Osteoblast (primary cell): ENCODE results near the gene NUDT17. TPM values are rescaled to one million over a fixed set of nuclear protein-coding genes. Genes with fewer than 3 reads are reported as not detected.

ENCODE experiments used
- DNase-seq: peaks from one replicate; pipeline ENCODE4 v3.0.0; 2011; ENCODE audit warnings: low spot score, mixed read lengths; ENCODE audit not compliant: insufficient read length; ENCODE audit errors: missing footprints
- H2AFZ ChIP-seq: 2 replicates; pipeline ENCODE4 v1.6.0; 2011; ENCODE audit warnings: mild to moderate bottlenecking, low read length
- H3K27ac ChIP-seq: 2 replicates; pipeline ENCODE4 v1.5.1; 2011; ENCODE audit warnings: mild to moderate bottlenecking, low read depth, low read length, moderate library complexity
- H3K27me3 ChIP-seq: 2 replicates; pipeline ENCODE4 v1.6.0; 2012; ENCODE audit warnings: mild to moderate bottlenecking, control low read depth, inconsistent platforms, low read length, moderate library complexity; ENCODE audit not compliant: insufficient read depth
- H3K36me3 ChIP-seq: 2 replicates; pipeline ENCODE4 v1.5.1; 2011; ENCODE audit warnings: mild to moderate bottlenecking, low read length, control low read depth, moderate library complexity; ENCODE audit not compliant: insufficient read depth
- H3K4me1 ChIP-seq: 2 replicates; pipeline ENCODE4 v1.5.1; 2011; ENCODE audit warnings: mild to moderate bottlenecking, low read length, control low read depth, moderate library complexity; ENCODE audit not compliant: insufficient read depth
- H3K4me2 ChIP-seq: 2 replicates; pipeline ENCODE4 v1.6.0; 2011; ENCODE audit warnings: mild to moderate bottlenecking, low read length; ENCODE audit not compliant: insufficient read depth
- H3K4me3 ChIP-seq: fragments of 200-600 bp; sonication (generic); 3 replicates; pipeline ENCODE4 v1.5.1; 2012; ENCODE audit warnings: mild to moderate bottlenecking, low read length, inconsistent platforms; ENCODE audit not compliant: insufficient read depth
- H3K79me2 ChIP-seq: 2 replicates; pipeline ENCODE4 v1.6.0; 2012; ENCODE audit warnings: mild to moderate bottlenecking, low read length, control low read depth, inconsistent platforms; ENCODE audit not compliant: insufficient read depth
- H3K9me3 ChIP-seq: 2 replicates; pipeline ENCODE4 v1.5.1; 2011; ENCODE audit warnings: low read depth, low read length, control low read depth
- H4K20me1 ChIP-seq: 2 replicates; pipeline ENCODE4 v1.6.0; 2012; ENCODE audit warnings: mild to moderate bottlenecking, low read length, control low read depth; ENCODE audit not compliant: insufficient read depth
- CTCF ChIP-seq: IDR thresholded peaks from 2 replicates; pipeline ENCODE4 v1.5.1; 2011; ENCODE audit warnings: mild to moderate bottlenecking, low read depth, low read length, moderate library complexity; ENCODE audit errors: extremely low read depth
- total RNA-seq: library from RNA; depleted of rRNA; stranded (reverse); fragments of >200 nt; gene quantifications from 2 replicates; pipeline ENCODE4 v1.2.3, GENCODE V29; 2012

NUDT17 gene
- total RNA-seq, 1 donor, result 4.0 TPM

DNA sequence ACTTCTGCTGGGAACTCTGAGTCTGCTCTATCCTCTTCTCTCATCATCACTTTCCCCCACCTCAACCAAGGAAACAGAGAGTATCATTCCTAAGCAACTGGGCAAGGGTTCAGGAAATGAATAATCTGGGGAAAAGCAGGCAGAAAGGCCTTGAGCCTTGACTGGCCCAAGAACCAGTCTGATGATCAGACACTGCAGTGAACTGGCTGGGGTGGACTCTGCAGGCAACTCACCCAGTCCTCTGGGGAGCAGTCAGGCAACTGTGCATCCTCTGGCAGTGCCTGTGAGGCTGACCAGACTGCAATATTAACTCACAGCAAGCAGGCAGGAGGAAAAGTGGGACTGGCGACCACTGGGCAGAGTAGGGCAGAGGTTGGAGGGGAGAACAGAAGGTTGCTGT lies 39.2 kb downstream of the NUDT17 start:
- H3K27me3 ChIP-seq, result no peaks in the 10 kb centered on the region
- H3K36me3 ChIP-seq, result no peaks in the 10 kb centered on the region
- peak overlapping the region; percentile 33 for H3K4me3 ChIP-seq
- TF ChIP-seq CTCF, result no peak
- no peaks in the 10 kb centered on the region for H3K9me3 ChIP-seq
- peaks cover 20% of the 10 kb centered on the region for H3K4me1 ChIP-seq
- no peaks in the 10 kb centered on the region for H4K20me1 ChIP-seq
- H3K4me2 ChIP-seq, result peak overlapping the region; percentile 68
- H3K79me2 ChIP-seq, result no peaks in the 10 kb centered on the region
- DNase-seq, result peak; percentile 97
- H2AFZ ChIP-seq, result peak overlapping the region; percentile 47
- H3K27ac ChIP-seq, result peak overlapping the region; percentile 40

- H3K9me3 ChIP-seq, result no peaks in the 10 kb centered on the region
- no peak within 1 kb of the TSS for H3K27ac ChIP-seq
- peak within 1 kb of the TSS; percentile 80 for H3K4me3 ChIP-seq
- H4K20me1 ChIP-seq, result no peaks in the 10 kb centered on the region
- DNase-seq, result peak; percentile 98
- TF ChIP-seq CTCF, result no peak
- H3K27me3 ChIP-seq, result no peaks in the 10 kb centered on the region
- peaks cover 22% of the 10 kb centered on the region for H3K4me1 ChIP-seq
- no peaks in the 10 kb centered on the region for H3K79me2 ChIP-seq
- no peaks in the 10 kb centered on the region for H3K36me3 ChIP-seq
- peak within 1 kb of the TSS; percentile 89 for H2AFZ ChIP-seq
- peak within 1 kb of the TSS; percentile 68 for H3K4me2 ChIP-seq
These were observed 40.4 kb downstream of the NUDT17 start, which contains the start of gene ANKRD35 for GRCh38 chr1:145885738-145886287. Gene ANKRD35 (minus strand): TSS chr1:145885866. CDS start chr1:145885758, 108 bp downstream.

DNA sequence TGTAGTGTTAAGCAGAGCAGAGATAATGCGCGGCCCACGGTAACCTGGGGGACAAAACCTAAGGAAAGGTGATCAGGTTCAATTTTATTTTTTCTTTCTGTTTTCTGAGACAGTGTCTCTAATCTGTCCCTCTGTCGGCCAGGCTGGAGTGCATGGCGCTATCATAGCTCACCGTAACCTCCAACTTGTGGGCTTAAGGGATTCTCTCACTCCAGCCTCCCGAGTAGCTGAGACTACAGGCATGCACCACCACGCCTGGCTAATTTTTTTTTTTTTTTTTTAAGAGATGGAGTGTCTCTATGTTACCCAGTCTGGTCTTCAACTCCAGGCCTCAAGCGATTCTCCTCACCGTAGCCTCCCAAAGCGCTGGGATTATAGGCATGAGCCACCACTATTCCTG lies 41.0 kb downstream of the NUDT17 start:
- TF ChIP-seq CTCF, result no peak
- Histone ChIP-seq H3K27ac (no peak overlapping the region), H4K20me1 (no peaks in the 10 kb centered on the region), H2AFZ (peak overlapping the region; percentile 48), H3K36me3 (no peaks in the 10 kb centered on the region), H3K4me1 (peaks cover 27% of the 10 kb centered on the region), H3K27me3 (no peaks in the 10 kb centered on the region), H3K79me2 (no peaks in the 10 kb centered on the region), H3K4me2 (peak overlapping the region; percentile 68), H3K4me3 (peak overlapping the region; percentile 80), H3K9me3 (no peaks in the 10 kb centered on the region)
- DNase-seq, result no peak

- Histone ChIP-seq H2AFZ (no peak overlapping the region), H3K9me3 (no peaks in the 10 kb centered on the region), H4K20me1 (no peaks in the 10 kb centered on the region), H3K79me2 (no peaks in the 10 kb centered on the region), H3K27me3 (no peaks in the 10 kb centered on the region), H3K36me3 (no peaks in the 10 kb centered on the region), H3K4me2 (no peak overlapping the region), H3K4me1 (peaks cover 32% of the 10 kb centered on the region), H3K27ac (no peak overlapping the region), H3K4me3 (no peak overlapping the region)
- TF ChIP-seq CTCF, result no peak
- DNase-seq, result no peak
These were observed 41.4 kb downstream of the NUDT17 start for GRCh38 chr1:145886816-145887215.
